Hindlimb muscle (tissue), 1 donor: ENCODE measurements around the gene WWOX. TPM values are rescaled to one million over a fixed set of nuclear protein-coding genes. Genes with fewer than 3 reads are reported as not detected.

Experiments
- DNase-seq: peaks from one replicate; pipeline ENCODE4 v3.0.0-alpha.2; 2013
- polyA plus RNA-seq: library from polyadenylated mRNA; unstranded; fragments of 120-200 nt; gene quantifications from one replicate; pipeline ENCODE4 v1.2.1, GENCODE V29; 2013; ENCODE audit not compliant: insufficient read length

The WWOX gene
- polyA plus RNA-seq, 1 donor, result 12.9 TPM

- DNase-seq, result no peak
These were observed 340.2 kb downstream of the WWOX start for GRCh38 chr16:78439646-78440045.

GRCh38 chr16:78441298-78441697 is 341.8 kb downstream of the WWOX start:
- no peak for DNase-seq

DNA sequence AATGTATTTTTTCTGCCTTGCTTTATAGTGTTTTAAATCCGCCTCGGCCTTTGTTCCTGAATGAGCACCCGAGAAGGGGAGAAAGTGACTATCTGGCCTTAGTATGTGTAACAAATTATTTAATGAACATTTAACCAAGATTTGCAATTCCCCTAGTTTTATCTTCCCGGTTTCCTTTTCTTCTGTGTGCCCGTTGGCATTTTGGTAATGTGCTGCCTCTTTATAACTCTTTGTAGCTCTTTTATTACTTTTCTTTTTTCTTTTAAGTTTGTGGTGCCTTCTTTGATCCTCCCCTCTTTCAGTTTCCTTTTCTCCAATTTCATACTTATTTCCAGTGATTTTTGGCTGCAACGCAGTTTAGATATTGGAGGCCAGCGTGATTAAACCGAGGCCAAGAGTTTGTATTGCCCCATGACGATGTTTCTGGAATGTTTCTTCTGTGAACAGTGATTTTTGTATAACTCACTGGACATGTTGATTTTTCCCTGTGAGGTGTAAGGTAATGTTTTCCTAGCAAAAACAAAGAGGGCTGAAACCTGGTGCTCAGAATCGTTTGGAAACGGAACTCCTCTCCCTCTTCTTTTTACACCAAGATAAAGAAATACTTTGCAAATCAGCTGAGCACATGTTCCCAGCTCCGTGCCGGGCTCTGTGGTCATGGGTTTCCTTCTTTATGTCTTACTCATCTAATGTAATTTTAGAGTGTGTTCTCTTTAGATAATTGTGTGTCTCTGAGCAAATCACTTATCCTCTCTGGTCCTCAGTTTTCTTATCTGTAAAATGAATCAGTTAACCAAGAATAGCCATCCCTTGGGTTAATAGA is 344.3 kb downstream of the WWOX start:
- DNase-seq, result no peak

DNA sequence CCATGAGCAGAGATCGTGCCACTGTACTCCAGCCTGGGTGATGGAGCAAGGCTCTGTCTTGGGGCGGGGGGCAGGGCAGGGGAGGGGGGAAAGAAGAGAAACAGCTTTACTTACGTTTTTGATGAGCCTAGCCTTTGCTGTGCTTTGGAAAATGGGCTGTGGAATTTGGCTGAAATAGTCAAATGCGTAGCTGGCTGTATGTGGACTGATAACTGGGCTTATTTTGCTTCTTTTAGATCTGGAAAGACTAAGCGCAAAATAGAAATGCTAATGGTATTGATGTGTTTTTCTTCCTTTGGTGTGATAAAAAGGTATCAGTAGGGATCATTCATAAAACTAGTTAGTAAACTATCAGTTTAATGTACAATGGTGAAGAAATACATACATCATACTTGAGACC is 346.4 kb downstream of the WWOX start:
- no peak for DNase-seq

- DNase-seq, result no peak
These were observed 347.0 kb downstream of the WWOX start for GRCh38 chr16:78446486-78446885.

DNA sequence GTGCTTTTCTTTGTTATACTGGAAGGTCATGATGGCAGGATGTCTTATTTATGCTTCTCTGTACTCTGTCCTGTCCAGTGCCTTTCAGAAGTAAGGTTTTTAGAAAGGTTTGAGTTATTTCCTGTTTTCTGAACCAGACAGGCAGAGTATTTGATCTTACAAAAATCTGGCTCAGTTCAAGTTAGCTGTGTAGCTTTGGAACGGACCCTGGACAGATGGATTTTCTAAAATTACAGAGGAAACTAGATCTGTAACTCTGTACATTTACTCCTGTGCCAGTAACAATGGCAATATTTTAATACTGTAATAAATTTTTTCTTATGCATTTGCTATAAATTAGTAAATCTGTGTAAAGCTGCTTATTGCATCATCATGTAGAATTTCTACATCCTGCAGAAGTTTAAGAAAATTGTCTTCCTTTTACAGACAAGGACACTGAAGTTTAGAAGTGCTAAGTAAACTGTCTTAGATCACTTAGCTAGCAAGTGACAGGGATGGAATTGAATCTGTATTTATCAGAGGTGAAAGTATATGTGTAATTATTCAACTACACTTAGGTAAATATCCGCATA is 347.6 kb downstream of the WWOX start:
- no peak for DNase-seq

- no peak for DNase-seq
These were observed 349.3 kb downstream of the WWOX start for GRCh38 chr16:78448658-78449271.

DNA sequence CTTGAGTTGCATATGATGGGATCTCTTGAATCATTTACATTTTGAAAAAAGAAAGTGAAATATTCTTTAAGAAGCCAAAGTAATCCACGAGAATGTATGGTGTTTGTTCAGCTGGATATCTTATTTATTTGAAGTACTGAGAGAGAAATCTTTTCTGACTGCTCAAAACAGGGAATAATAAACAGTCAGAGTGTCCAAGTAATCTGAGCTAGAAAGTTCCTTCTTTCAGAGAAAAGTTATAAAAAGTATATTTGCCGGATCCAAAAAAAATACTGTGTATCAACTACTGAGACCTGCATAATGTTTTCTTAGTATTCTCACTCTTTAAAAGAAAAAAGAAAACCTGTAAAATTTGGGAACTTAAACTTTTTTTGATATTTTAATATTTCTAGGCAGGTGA is 350.8 kb downstream of the WWOX start:
- no peak for DNase-seq

DNA sequence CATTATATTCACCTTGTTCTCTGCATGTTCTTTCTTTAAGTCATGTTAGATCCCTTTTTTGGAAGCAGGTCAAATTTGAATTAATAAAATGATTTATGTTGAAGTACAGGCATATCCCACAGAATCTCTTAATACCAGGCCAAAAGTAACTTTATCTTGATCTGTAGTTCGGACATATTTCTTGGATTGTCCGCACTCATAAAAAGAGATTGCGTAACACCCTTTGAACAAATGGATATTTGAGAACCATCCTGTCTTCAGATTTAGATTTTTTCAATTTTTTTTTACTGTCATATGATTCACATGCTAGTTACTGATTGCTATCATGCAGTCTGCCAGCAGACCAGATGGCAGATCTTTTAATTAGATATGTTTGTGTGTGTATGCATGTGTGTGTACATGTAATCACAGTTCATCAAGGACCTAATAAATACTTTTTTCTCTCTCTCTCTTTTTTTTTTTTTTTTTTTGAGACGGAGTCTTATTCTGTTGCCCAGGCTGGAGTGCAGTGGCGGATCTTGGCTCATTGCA is 352.6 kb downstream of the WWOX start:
- DNase-seq, result no peak

DNA sequence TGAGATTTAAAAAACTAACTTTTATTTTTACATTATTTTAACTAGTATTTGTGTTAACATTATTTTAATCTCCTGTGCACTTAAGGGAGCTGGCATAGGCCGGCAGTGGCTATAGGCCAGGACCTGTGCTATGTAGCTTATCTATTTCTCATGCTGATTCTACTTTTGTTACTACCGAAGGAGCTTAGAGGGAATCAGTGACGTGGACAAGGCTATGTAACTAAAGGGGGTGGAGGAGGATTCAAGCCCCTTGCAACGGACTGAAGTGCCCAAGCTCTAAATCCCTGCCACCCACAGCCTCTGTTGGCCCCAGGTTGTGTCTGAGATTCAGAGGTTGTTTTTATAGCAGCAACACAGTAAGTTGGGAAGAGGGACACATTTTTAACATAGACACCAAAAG is 356.4 kb downstream of the WWOX start:
- no peak for DNase-seq

DNA sequence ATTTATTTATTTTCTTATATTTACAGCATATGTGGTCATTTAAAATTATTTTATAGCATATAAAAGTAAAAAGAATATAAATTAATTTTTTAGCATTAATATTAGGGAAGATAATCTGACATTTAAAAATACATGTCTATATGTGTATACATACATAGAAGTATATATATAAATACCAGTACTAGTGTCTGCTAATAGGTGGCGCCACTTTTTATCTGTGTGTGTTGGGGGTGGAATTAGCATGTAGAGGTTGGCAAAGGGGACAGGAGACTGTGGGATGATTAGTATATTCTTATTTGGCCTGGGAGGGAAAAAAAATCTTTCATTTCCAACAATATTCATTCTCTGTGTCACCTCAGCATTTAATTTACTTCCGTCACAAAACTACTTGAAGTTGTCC is 359.1 kb downstream of the WWOX start:
- DNase-seq, result no peak

GRCh38 chr16:78460428-78460827 is 361.0 kb downstream of the WWOX start:
- no peak for DNase-seq

DNA sequence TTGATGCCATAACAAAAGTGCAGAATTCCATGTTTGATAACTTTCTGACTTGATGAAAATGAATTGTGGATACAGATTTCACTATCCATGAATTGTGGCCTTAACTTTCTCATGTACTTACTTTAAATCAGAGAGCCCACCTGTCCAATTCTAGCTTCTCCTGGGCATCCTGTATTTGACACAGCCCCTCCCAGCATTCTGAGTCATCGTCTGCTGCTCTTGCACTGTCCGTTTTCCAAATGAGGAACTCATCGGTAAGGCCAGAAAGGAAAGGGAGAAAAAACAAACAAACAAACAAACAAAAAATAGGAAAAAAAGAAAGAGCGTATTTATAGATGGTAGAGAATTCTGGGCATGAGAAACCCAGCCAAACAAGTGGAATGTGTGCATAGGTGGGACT is 361.6 kb downstream of the WWOX start:
- DNase-seq, result no peak

DNA sequence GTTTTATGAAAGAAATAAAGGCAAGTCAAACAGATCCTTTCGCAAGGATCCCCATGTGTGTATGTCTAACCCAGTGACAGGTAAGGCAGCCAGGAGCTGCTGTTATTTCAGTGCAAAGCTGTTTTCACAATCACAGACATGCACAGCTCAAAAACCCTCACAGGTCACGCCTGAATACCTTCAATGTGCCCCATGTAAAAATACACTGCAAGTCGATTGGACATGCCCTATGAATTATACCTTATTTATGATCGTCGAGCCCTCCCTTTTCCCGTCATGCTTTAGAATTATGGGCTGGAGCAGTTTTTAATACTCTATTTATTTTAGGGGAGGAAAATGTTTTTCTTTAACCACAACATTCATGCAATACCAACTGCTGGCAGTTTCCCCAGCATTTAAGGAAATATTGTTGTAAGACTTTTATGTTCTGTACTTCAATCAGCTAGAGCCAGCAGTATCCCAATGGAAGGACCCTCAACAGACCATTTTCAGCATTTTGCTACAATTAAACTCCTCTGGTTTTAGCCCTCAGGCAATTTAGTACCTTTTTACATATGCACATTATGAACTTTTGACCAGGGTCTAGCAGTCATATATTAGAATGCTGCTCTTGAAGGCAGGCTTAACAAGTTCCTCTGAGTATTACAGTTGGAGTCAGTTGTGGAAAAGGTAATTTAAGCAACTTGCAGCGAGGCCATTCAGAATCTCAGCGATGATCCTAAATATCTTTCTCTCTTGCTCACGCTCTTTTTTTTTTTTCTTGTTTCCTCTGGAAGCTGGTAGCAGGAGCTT is 362.2 kb downstream of the WWOX start:
- DNase-seq, result peak; percentile 34

DNA sequence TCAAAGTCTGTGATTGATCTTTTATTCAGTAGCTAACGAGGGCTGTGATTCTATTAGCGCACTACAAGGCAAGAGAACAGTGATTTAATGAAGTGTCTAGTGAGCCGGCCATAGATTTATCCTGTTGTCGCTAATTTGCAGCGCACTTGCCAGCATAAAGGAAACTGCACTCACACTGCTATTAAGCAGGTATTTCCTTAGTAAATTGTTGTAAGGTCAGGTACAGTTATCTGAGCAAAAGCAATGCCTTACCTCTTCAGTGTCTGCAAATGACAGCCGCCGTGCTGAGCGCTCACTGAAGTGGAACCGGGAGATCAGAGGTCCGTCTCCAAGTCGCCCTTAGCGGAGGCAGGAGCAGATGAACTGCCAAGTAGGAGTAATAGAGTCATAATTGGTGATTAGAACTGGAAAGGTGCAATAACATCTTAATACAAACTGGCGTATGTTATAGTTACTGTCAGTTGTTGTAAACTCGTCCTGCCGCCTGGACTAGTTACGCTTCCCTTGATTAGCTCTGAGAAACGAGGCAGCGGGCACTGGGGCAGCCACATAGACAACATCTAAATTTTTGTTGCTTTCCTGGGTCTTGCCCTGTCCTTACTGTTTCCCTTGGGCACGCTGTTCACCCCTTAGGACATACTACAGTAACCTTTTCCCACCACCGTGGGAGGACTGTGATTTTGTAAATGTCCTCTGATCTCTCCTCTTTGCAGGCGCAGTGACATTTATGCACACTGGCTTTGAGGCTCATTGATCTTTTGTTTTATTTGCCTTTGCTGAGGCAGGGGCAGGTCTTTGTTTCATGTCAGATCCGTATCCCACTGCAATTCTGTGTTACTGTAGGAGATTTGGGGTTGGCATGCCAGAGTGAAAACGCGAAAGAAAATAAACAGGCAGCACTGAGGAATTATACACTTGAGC is 363.1 kb downstream of the WWOX start:
- DNase-seq, result no peak

DNA sequence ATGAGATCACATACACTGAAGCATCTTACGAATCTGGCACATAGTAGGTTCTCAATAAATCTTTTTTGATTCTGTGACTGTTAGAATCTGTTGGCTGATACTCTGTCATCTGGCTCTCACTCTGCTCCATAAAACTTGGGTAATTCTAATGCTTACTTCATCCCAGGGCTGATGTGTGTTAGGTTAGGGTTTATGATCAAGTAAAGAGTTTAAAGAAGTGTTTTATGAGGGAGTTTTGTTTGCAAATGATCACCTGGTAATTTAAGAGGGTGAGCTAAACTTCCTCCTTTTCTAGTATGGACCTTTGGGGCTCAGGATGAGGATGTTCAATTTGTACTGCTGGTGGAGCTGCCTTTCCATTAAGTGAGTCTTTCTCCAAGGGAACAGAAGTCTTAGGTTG is 364.1 kb downstream of the WWOX start:
- DNase-seq, result no peak

DNA sequence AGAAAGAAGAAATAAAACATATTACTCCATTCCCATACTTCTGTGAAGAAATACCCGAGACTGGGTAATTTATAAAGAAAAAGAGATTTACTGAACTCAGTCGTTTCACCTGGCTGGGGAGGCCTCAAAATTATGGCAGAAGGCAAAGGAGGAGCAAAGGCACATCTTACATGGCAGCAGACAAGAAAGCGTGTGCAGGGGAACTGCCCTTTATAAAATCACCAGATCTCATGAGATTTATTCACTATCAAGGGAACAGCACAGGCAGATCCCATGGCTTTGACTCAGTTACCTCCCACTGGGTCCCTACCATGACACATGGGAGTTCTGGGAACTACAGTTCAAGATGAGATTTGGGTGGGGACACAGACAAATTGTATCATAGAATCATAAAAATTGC is 365.4 kb downstream of the WWOX start:
- no peak for DNase-seq

DNA sequence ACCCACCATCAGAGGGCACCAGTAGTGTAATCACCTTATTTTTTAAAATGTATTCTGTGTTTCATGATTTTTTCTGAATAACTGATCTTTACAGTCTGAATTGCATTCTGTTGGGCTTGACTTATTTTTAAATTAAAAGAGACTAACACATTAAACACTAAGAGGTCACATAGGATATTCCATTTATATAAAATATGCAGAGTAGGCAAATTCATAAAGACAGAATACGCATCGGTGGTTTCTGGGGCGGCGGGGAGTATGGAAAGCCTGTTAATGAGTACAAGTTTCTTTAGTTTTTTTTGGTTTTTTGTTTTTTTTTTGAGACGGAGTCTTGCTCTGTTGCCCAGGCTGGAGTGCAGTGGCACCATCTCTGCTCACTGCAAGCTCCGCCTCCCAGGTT is 366.3 kb downstream of the WWOX start:
- DNase-seq, result no peak

GRCh38 chr16:78469787-78470186 is 370.3 kb downstream of the WWOX start:
- DNase-seq, result no peak

- DNase-seq, result no peak
These were observed 373.7 kb downstream of the WWOX start for GRCh38 chr16:78473031-78473699.

- DNase-seq, result no peak
These were observed 375.3 kb downstream of the WWOX start for GRCh38 chr16:78474762-78475161.
